Measurements from ENCODE around the gene DAPP1. TPM values are rescaled to one million over a fixed set of nuclear protein-coding genes. Genes with fewer than 3 reads are reported as not detected.

DAPP1 gene
- total and polyA plus RNA-seq, 2 experiments from 2014 or later: not detected

- no peak overlapping the region for H3K4me2 ChIP-seq
- no peak overlapping the region for H3K27ac ChIP-seq (ENCODE audit: low read depth)
- H3K36me3 ChIP-seq (ENCODE audit: insufficient read depth): no peaks in the 10 kb centered on the region
- no peaks in the 10 kb centered on the region for H3F3A ChIP-seq (replicated peaks; ENCODE audit: low read depth)
- DNase-seq (ENCODE audit: low spot score): no peak
- ATAC-seq: no peak
- Mint-ChIP-seq H3K9me3 (no peaks in the 10 kb centered on the region), H3K27ac (no peak overlapping the region), H3K4me3 (no peak overlapping the region), H3K36me3 (ENCODE audit: low read depth) (no peaks in the 10 kb centered on the region), H3K4me1 (peaks cover 4% of the 10 kb centered on the region), H3K27me3 (ENCODE audit: insufficient read depth, low read depth, poor library complexity) (peaks cover 6% of the 10 kb centered on the region)
- no peaks in the 10 kb centered on the region for H3K27me3 ChIP-seq (ENCODE audit: insufficient read depth)
- 0 out of 2 replicates have a peak, but pooled peaks cover 6% of the 10 kb centered on the region for H3K9me2 ChIP-seq (ENCODE audit: insufficient read depth)
- H3K4me3 ChIP-seq: no peak overlapping the region
- H3K4me1 ChIP-seq (ENCODE audit: insufficient read depth): no peaks in the 10 kb centered on the region
- no peaks in the 10 kb centered on the region for H4K20me1 ChIP-seq (replicated peaks; ENCODE audit: insufficient read depth)
- no peak overlapping the region for H2AFZ ChIP-seq
- no peak for TF ChIP-seq STAT1 (IDR thresholded peaks at IDR 0.05; ENCODE audit: unreplicated experiment)
- no peaks in the 10 kb centered on the region for H3K79me2 ChIP-seq (replicated peaks; ENCODE audit: insufficient read depth)
These were observed 6.1 kb upstream of the DAPP1 start for GRCh38 chr4:99810536-99810935.

GRCh38 chr4:99811117-99811516, 5.5 kb upstream of the DAPP1 start:
- no peaks in the 10 kb centered on the region for H3F3A ChIP-seq (replicated peaks; ENCODE audit: low read depth)
- H3K9me3 Mint-ChIP-seq: no peaks in the 10 kb centered on the region
- TF ChIP-seq EZH2 (IDR thresholded peaks at IDR 0.05; ENCODE audit: low read depth, unreplicated experiment) (no peak), JUNB (IDR thresholded peaks at IDR 0.05; ENCODE audit: unreplicated experiment) (no peak), CREB1 (CRISPR knock-in tag; IDR thresholded peaks at IDR 0.05; ENCODE audit: low read depth) (no peak), REST (IDR thresholded peaks at IDR 0.05; ENCODE audit: unreplicated experiment) (no peak), ZNF114 (CRISPR knock-in tag; IDR thresholded peaks at IDR 0.05) (no peak), CTCF (conservative IDR thresholded peaks at IDR 0.05; ENCODE audit: low read depth in 2 of 2) (no peak), ETS1 (IDR thresholded peaks at IDR 0.05) (no peak), NANOG (IDR thresholded peaks at IDR 0.05; ENCODE audit: borderline replicate concordance) (no peak), ZNF462 (CRISPR knock-in tag; IDR thresholded peaks at IDR 0.05) (no peak)

More at GRCh38 chr4:99811117-99811516, 5.5 kb upstream of the DAPP1 start:
- Histone ChIP-seq H3K4me2 (no peak overlapping the region), H3K27ac (ENCODE audit: low read depth) (no peak overlapping the region), H4K20me1 (replicated peaks; ENCODE audit: insufficient read depth) (no peaks in the 10 kb centered on the region), H3K79me2 (replicated peaks; ENCODE audit: insufficient read depth) (no peaks in the 10 kb centered on the region), H3K36me3 (ENCODE audit: insufficient read depth) (no peaks in the 10 kb centered on the region), H3K9me2 (ENCODE audit: insufficient read depth) (0 out of 2 replicates have a peak, but pooled peaks cover 6% of the 10 kb centered on the region), H2AFZ (no peak overlapping the region), H3K4me1 (ENCODE audit: insufficient read depth) (no peaks in the 10 kb centered on the region), H3K4me3 (no peak overlapping the region), H3K27me3 (ENCODE audit: insufficient read depth) (no peaks in the 10 kb centered on the region)
- Mint-ChIP-seq H3K4me3 (no peak overlapping the region), H3K36me3 (ENCODE audit: low read depth) (no peaks in the 10 kb centered on the region), H3K27ac (no peak overlapping the region), H3K27me3 (ENCODE audit: insufficient read depth, low read depth, poor library complexity) (peaks cover 6% of the 10 kb centered on the region), H3K4me1 (peaks cover 7% of the 10 kb centered on the region)
- ATAC-seq (no peak), DNase-seq (ENCODE audit: low spot score) (no peak)

Measured in GM23338 (cell line).